Ishikawa (cell line): ENCODE data around the gene CDYL2.

Source experiments
- EP300 ChIP-seq: IDR thresholded peaks from 2 replicates; pipeline ENCODE4 v1.6.1; 2012; ENCODE audit warnings: borderline replicate concordance
- RAD21 ChIP-seq: IDR thresholded peaks from 2 replicates; pipeline ENCODE4 v1.6.1; 2012; ENCODE audit warnings: low read depth
- TAF1 ChIP-seq: IDR thresholded peaks from 2 replicates; pipeline ENCODE4 v1.6.1; 2012; ENCODE audit warnings: low read depth, mild to moderate bottlenecking
- TCF12 ChIP-seq: IDR thresholded peaks from 2 replicates; pipeline ENCODE4 v1.6.1; 2012; ENCODE audit warnings: low read depth
- YY1 ChIP-seq: IDR thresholded peaks from 2 replicates; pipeline ENCODE4 v1.6.1; 2012; ENCODE audit warnings: low read depth
- TF ChIP-seq, protein P1 (sequence below): IDR thresholded peaks from 2 replicates; pipeline ENCODE4 v1.6.1; 2012

DNA sequence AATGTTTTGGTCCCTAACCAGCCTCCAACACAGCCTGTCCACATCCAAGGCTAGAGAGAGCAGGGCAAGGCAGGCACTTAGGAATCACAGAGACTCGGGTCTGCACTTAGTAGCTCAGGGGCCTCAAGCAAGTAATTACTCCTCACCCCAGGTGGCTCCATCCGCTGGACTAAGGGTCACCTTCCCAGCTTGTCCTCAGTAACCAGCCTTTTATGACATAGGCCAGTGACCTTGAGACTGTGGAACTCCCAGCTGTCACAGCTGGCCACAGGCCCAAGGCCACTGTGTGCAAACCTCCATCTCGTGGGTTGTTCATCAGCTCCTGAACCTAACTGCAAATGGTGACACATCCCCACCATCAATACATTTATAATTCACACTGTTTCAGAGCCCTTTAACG, 68.6 kb downstream of the CDYL2 start:
- TF ChIP-seq, protein P1, sequence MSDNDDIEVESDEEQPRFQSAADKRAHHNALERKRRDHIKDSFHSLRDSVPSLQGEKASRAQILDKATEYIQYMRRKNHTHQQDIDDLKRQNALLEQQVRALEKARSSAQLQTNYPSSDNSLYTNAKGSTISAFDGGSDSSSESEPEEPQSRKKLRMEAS = no peak
- TF ChIP-seq TCF12 = no peak
- no peak for TF ChIP-seq RAD21
- no peak for TF ChIP-seq YY1
- no peak for TF ChIP-seq TAF1
- no peak for TF ChIP-seq EP300
